Measurements from ENCODE around the gene NSDHL. TPM values are rescaled to one million over a fixed set of nuclear protein-coding genes. Genes with fewer than 3 reads are reported as not detected.

NSDHL gene
- total and polyA plus RNA-seq, 2 donors from 2014 or later, result 14.3 to 30.9 TPM

DNA sequence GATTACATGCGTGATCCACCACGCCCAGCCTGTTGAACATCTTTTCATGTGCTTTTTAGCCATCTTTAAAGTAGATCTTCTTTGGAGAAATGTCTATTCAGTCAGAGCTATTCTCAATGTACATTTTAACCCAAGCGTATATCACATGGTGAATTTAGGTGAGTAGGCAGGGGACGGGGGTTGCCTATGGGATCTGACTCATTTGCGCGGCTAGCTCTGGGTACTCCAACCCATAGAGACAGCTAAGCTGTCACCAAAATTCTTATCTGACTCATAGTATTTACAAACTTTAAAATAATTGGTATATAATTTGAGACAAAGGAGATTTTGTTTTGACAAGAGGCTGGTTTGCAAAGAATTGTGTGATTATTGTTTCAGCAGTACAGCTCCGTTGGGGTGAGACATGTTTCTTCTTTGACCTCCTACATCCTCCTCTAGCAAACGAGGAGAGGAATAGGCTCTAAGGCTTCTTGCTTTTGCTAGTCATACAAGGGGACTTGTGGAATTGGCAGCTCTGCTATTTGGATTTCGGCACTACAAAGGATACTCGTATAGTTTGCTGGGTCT is 12.0 kb downstream of the NSDHL start:
- no peaks in the 10 kb centered on the region for H3K4me1 ChIP-seq (ENCODE audit: control insufficient read depth in 2 of 3, insufficient read depth in 2 of 3, low read depth in 1 of 3, low read length in 3 of 3)
- no peaks in the 10 kb centered on the region for H3K27me3 ChIP-seq (ENCODE audit: control insufficient read depth, insufficient read depth, low read length)
- H3K9ac ChIP-seq (ENCODE audit: low read length in 3 of 3), result no peak overlapping the region
- no peak for TF ChIP-seq CTCF (IDR thresholded peaks at IDR 0.05; ENCODE audit: borderline replicate concordance, extremely low read depth, insufficient read depth)
- intact Hi-C loops (cut with DNase I), result no loop called here
- no peaks in the 10 kb centered on the region for H3K9me3 ChIP-seq (ENCODE audit: control insufficient read depth in 2 of 3, insufficient read depth in 1 of 3, low read length in 3 of 3)
- H3K4me3 ChIP-seq (ENCODE audit: low read length in 3 of 3), result no peak overlapping the region
- no peak for FAIRE-seq
- no peak for DNase-seq
- H3K36me3 ChIP-seq (ENCODE audit: control insufficient read depth in 2 of 3, insufficient read depth in 3 of 3, low read length in 3 of 3), result no peaks in the 10 kb centered on the region
- no peak overlapping the region for H3K27ac ChIP-seq (ENCODE audit: low read depth in 2 of 2, low read length in 2 of 2)

DNA sequence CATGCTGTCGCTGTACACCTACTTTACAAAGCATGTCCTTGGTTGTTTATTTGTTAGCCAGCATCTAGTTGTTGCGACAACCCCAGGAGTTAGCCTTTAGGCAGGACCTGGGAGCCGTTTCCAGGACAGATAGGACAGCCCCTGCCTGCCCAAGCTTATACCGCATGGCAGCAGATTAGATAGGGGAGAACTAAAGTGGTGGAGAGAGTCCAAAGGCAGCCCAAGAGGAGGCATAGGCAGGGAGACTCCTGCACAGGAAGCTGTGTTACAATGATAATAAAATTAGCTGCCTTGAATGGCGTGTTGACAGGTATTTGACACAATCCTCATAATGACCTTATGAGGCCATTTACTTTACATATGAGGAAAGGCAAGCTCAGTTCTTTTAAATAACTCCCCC is 13.0 kb downstream of the NSDHL start:
- intact Hi-C loops (cut with DNase I), result no loop called here
- DNase-seq (no peak), FAIRE-seq (no peak)
- no peak overlapping the region for H3K9ac ChIP-seq (ENCODE audit: low read length in 3 of 3)
- no peaks in the 10 kb centered on the region for H3K27me3 ChIP-seq (ENCODE audit: control insufficient read depth, insufficient read depth, low read length)
- peaks cover 0 to 3% (median 0%) of the 10 kb centered on the region in 3 donors for H3K36me3 ChIP-seq (ENCODE audit: control insufficient read depth in 2 of 3, insufficient read depth in 3 of 3, low read length in 3 of 3)
- H3K9me3 ChIP-seq (ENCODE audit: control insufficient read depth in 2 of 3, insufficient read depth in 1 of 3, low read length in 3 of 3), result no peaks in the 10 kb centered on the region
- no peak overlapping the region for H3K4me3 ChIP-seq (ENCODE audit: low read length in 3 of 3)
- H3K4me1 ChIP-seq (ENCODE audit: control insufficient read depth in 2 of 3, insufficient read depth in 2 of 3, low read depth in 1 of 3, low read length in 3 of 3), result no peaks in the 10 kb centered on the region
- TF ChIP-seq CTCF (IDR thresholded peaks at IDR 0.05; ENCODE audit: borderline replicate concordance, extremely low read depth, insufficient read depth), result no peak
- H3K27ac ChIP-seq (ENCODE audit: low read depth in 2 of 2, low read length in 2 of 2), result no peak overlapping the region

- intact Hi-C loops (cut with DNase I), result no loop called here
- Histone ChIP-seq H3K9me3 (ENCODE audit: control insufficient read depth in 2 of 3, insufficient read depth in 1 of 3, low read length in 3 of 3) (no peaks in the 10 kb centered on the region), H3K4me1 (ENCODE audit: control insufficient read depth in 2 of 3, insufficient read depth in 2 of 3, low read depth in 1 of 3, low read length in 3 of 3) (no peaks in the 10 kb centered on the region), H3K9ac (ENCODE audit: low read length in 3 of 3) (no peak overlapping the region), H3K27me3 (ENCODE audit: control insufficient read depth, insufficient read depth, low read length) (no peaks in the 10 kb centered on the region), H3K36me3 (ENCODE audit: control insufficient read depth in 2 of 3, insufficient read depth in 3 of 3, low read length in 3 of 3) (peaks cover 0 to 3% (median 0%) of the 10 kb centered on the region in 3 donors), H3K4me3 (ENCODE audit: low read length in 3 of 3) (no peak overlapping the region), H3K27ac (ENCODE audit: low read depth in 2 of 2, low read length in 2 of 2) (no peak overlapping the region)
- no peak for FAIRE-seq
- TF ChIP-seq CTCF (IDR thresholded peaks at IDR 0.05; ENCODE audit: borderline replicate concordance, extremely low read depth, insufficient read depth), result no peak
- DNase-seq, result no peak
These were observed 13.4 kb downstream of the NSDHL start for GRCh38 chrX:152844256-152844655.

Data from kidney (tissue), 14 donors.